H9 (cell line): ENCODE data around the gene COG4. TPM values are rescaled to one million over a fixed set of nuclear protein-coding genes. Genes with fewer than 3 reads are reported as not detected.

Source experiments
- DNase-seq: peaks from one replicate; pipeline ENCODE4 v3.0.0-alpha.2; 2017
- H2AFZ ChIP-seq: one replicate; pipeline ENCODE4 v1.6.1; 2013; ENCODE audit warnings: mild to moderate bottlenecking, low read length, control low read depth, moderate library complexity
- H2AK5ac ChIP-seq: 2 replicates; pipeline ENCODE4 v1.6.1; 2013; ENCODE audit warnings: low read length, control low read depth, mixed read lengths; ENCODE audit not compliant: insufficient read length
- H2BK120ac ChIP-seq: one replicate; pipeline ENCODE4 v1.6.1; 2013; ENCODE audit warnings: low read depth, mild to moderate bottlenecking, low read length, control low read depth, inconsistent platforms; ENCODE audit not compliant: poor library complexity, severe bottlenecking
- H2BK12ac ChIP-seq: 2 replicates; pipeline ENCODE4 v1.6.1; 2013; ENCODE audit warnings: low read length, control low read depth, mixed read lengths, low read depth; ENCODE audit not compliant: insufficient read length
- H2BK15ac ChIP-seq: 2 replicates; pipeline ENCODE4 v1.6.1; 2013; ENCODE audit warnings: low read depth, low read length, control low read depth
- H2BK20ac ChIP-seq: one replicate; pipeline ENCODE4 v1.6.1; 2013; ENCODE audit warnings: low read depth, mild to moderate bottlenecking, low read length, control low read depth, inconsistent platforms; ENCODE audit not compliant: poor library complexity, severe bottlenecking
- H2BK5ac ChIP-seq: 2 replicates; pipeline ENCODE4 v1.6.1; 2013; ENCODE audit warnings: low read length, control low read depth, mixed read lengths; ENCODE audit not compliant: insufficient read length
- H3K14ac ChIP-seq: 2 replicates; pipeline ENCODE4 v1.6.1; 2013; ENCODE audit warnings: low read length, control low read depth; ENCODE audit not compliant: insufficient read depth
- H3K18ac ChIP-seq: 2 replicates; pipeline ENCODE4 v1.6.1; 2013; ENCODE audit warnings: low read depth, mild to moderate bottlenecking, mixed read lengths, low read length, control low read depth; ENCODE audit not compliant: insufficient read length
- H3K23ac ChIP-seq: 2 replicates; pipeline ENCODE4 v1.6.1; 2013; ENCODE audit warnings: low read length, control low read depth, mixed read lengths, low read depth; ENCODE audit not compliant: insufficient read length
- H3K23me2 ChIP-seq: 2 replicates; pipeline ENCODE4 v1.6.1; 2013; ENCODE audit warnings: low read depth, mild to moderate bottlenecking, mixed read lengths, low read length, control low read depth; ENCODE audit not compliant: insufficient read length, poor library complexity, severe bottlenecking
- H3K27ac ChIP-seq: 2 replicates; pipeline ENCODE4 v1.5.1; 2013; ENCODE audit warnings: low read length, control low read depth, mixed read lengths, low read depth; ENCODE audit not compliant: insufficient read length
- H3K27me3 ChIP-seq: 2 replicates; pipeline ENCODE4 v1.6.1; 2013; ENCODE audit warnings: low read length, control low read depth, inconsistent platforms; ENCODE audit not compliant: insufficient read depth
- H3K4ac ChIP-seq: 2 replicates; pipeline ENCODE4 v1.6.1; 2013; ENCODE audit warnings: low read depth, mild to moderate bottlenecking, control low read depth, inconsistent platforms, low read length, moderate library complexity
- H3K4me1 ChIP-seq: 2 replicates; pipeline ENCODE4 v1.6.1; 2013; ENCODE audit warnings: low read length, control low read depth, inconsistent platforms; ENCODE audit not compliant: insufficient read depth
- H3K4me2 ChIP-seq: 2 replicates; pipeline ENCODE4 v1.6.1; 2013; ENCODE audit warnings: low read length, control low read depth, mixed read lengths; ENCODE audit not compliant: insufficient read length, insufficient read depth
- H3K56ac ChIP-seq: 2 replicates; pipeline ENCODE4 v1.6.1; 2013; ENCODE audit warnings: low read depth, mild to moderate bottlenecking, mixed read lengths, low read length, control low read depth; ENCODE audit not compliant: insufficient read length
- H3K79me1 ChIP-seq: 2 replicates; pipeline ENCODE4 v1.6.1; 2013; ENCODE audit warnings: low read depth, mild to moderate bottlenecking, moderate library complexity, low read length, control low read depth, inconsistent platforms; ENCODE audit not compliant: insufficient read depth, poor library complexity, severe bottlenecking
- H3K79me2 ChIP-seq: 2 replicates; pipeline ENCODE4 v1.6.1; 2013; ENCODE audit warnings: low read length, control low read depth, inconsistent platforms; ENCODE audit not compliant: insufficient read depth
- H3K9ac ChIP-seq: 2 replicates; pipeline ENCODE4 v1.6.1; 2013; ENCODE audit warnings: low read length, control low read depth, mixed read lengths; ENCODE audit not compliant: insufficient read length; ENCODE audit errors: extremely low read depth
- H3K9me3 ChIP-seq: one replicate; pipeline ENCODE4 v1.6.1; 2013; ENCODE audit warnings: low read depth, low read length, inconsistent platforms; ENCODE audit not compliant: control insufficient read depth
- H3T11ph ChIP-seq: one replicate; pipeline ENCODE4 v1.6.1; 2013; ENCODE audit warnings: mild to moderate bottlenecking, low read length, control low read depth, inconsistent platforms
- H4K20me1 ChIP-seq: one replicate; pipeline ENCODE4 v1.6.1; 2013; ENCODE audit not compliant: control insufficient read depth, insufficient read length, insufficient read depth
- H4K5ac ChIP-seq: 2 replicates; pipeline ENCODE4 v1.6.1; 2013; ENCODE audit warnings: low read depth, mild to moderate bottlenecking, mixed read lengths, low read length, control low read depth; ENCODE audit not compliant: insufficient read length
- H4K8ac ChIP-seq: replicated peaks from 2 replicates; pipeline ENCODE4 v1.6.1; 2013; ENCODE audit warnings: low read length, control low read depth, mixed read lengths, low read depth; ENCODE audit not compliant: insufficient read length
- H4K91ac ChIP-seq: 2 replicates; pipeline ENCODE4 v1.6.1; 2013; ENCODE audit warnings: low read depth, mild to moderate bottlenecking, moderate library complexity, mixed read lengths, low read length, control low read depth; ENCODE audit not compliant: insufficient read length
- H3K27ac Mint-ChIP-seq, 3 experiments: 2 replicates in 2 of 3; 3 replicates in 1 of 3; pipeline ENCODE4 v1.8.0; 2020 to 2021; ENCODE audit warnings: mixed read lengths in 3 of 3, mild to moderate bottlenecking in 1 of 3, moderate library complexity in 1 of 3
- H3K27me3 Mint-ChIP-seq: 2 replicates; pipeline ENCODE4 v1.8.0; 2021; ENCODE audit warnings: low read depth, mild to moderate bottlenecking, moderate library complexity, mixed read lengths
- H3K36me3 Mint-ChIP-seq, 3 experiments: 2 replicates in 2 of 3; 3 replicates in 1 of 3; pipeline ENCODE4 v1.8.0; 2020 to 2021; ENCODE audit warnings: low read depth in 3 of 3, mixed read lengths in 3 of 3; ENCODE audit not compliant: insufficient read depth in 1 of 3
- H3K4me1 Mint-ChIP-seq, 2 experiments: 2 replicates each; pipeline ENCODE4 v1.8.0; 2020; ENCODE audit warnings: mixed read lengths in 2 of 2
- H3K4me3 Mint-ChIP-seq, 2 experiments: 2 replicates in 1 of 2; 3 replicates in 1 of 2; pipeline ENCODE4 v1.8.0; 2020 to 2021; ENCODE audit warnings: mild to moderate bottlenecking in 2 of 2, mixed read lengths in 2 of 2, moderate library complexity in 1 of 2
- H3K9me3 Mint-ChIP-seq, 2 experiments: 2 replicates in 1 of 2; 3 replicates in 1 of 2; pipeline ENCODE4 v1.8.0; 2020; ENCODE audit warnings: mild to moderate bottlenecking in 2 of 2, mixed read lengths in 2 of 2, moderate library complexity in 1 of 2
- WGBS: extraction: QIAGEN DNeasy Blood & Tissue Kit; methylation state at CpG from one replicate; pipeline ENCODE4 v1.1.7; 2013; ENCODE audit warnings: missing lambda C conversion rate, low lambda C conversion rate, mixed read lengths; ENCODE audit not compliant: insufficient read length; ENCODE audit errors: extremely low coverage; 5-methylcytosine and 5-hydroxymethylcytosine counted together
- total RNA-seq: library from RNA; stranded (reverse); gene quantifications from 2 replicates; pipeline ENCODE4 v1.2.1, GENCODE V29; 2021
- TF ChIP-seq, protein P1 (sequence below): fragments of 200-600 bp; sonication (generic); conservative IDR thresholded peaks from 3 replicates; pipeline ENCODE4 v1.8.0; 2021; ENCODE audit warnings: antibody characterized with exemption, mild to moderate bottlenecking

The COG4 gene
- total RNA-seq, 1 experiment from 2014 or later, result 51.9 TPM

DNA sequence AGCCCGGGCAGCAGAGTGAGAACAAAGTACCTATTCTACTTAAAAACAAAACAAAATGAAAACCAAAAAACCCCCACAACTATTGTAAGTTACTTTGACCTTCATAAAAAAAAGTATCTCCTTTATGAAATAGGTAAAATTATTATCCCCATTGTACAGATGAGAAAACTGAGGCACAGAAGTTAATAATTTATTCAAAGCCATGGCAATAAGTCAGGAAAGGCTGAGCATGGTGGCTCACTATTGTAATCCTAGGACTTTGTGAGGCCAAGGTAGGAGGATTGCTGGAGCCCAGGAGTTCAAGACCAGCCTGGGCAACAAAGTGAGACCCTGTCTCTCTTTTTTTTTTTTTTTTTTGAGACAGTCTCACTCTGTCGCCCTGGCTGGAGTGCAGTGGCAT, 38.5 kb downstream of the COG4 start:
- no peak overlapping the region for H3K18ac ChIP-seq
- H3K4me2 ChIP-seq, result no peak overlapping the region
- no peaks in the 10 kb centered on the region for H3K27me3 ChIP-seq
- H2AK5ac ChIP-seq, result no peak overlapping the region
- Mint-ChIP-seq H3K27ac (no peak overlapping the region; a peak in 1 of 7 replicates), H3K4me3 (no peak overlapping the region), H3K9me3 (no peaks in the 10 kb centered on the region), H3K36me3 (peaks cover 5 to 41% (median 37%) of the 10 kb centered on the region in 3 experiments; a peak in 6 of 7 replicates), H3K4me1 (no peaks in the 10 kb centered on the region), H3K27me3 (no peaks in the 10 kb centered on the region)
- H3K9me3 ChIP-seq, result no peaks in the 10 kb centered on the region
- H4K91ac ChIP-seq, result no peak overlapping the region
- no peaks in the 10 kb centered on the region for H3K79me2 ChIP-seq
- no peaks in the 10 kb centered on the region for H3K79me1 ChIP-seq
- H2BK120ac ChIP-seq, result no peak overlapping the region
- no peaks in the 10 kb centered on the region for H4K20me1 ChIP-seq
- no peak overlapping the region for H3K14ac ChIP-seq
- WGBS, result no CpG with 5 or more reads among the region's 2 CpGs
- H4K8ac ChIP-seq, result no peak overlapping the region
- H2BK5ac ChIP-seq, result no peak overlapping the region
- TF ChIP-seq, protein P1, sequence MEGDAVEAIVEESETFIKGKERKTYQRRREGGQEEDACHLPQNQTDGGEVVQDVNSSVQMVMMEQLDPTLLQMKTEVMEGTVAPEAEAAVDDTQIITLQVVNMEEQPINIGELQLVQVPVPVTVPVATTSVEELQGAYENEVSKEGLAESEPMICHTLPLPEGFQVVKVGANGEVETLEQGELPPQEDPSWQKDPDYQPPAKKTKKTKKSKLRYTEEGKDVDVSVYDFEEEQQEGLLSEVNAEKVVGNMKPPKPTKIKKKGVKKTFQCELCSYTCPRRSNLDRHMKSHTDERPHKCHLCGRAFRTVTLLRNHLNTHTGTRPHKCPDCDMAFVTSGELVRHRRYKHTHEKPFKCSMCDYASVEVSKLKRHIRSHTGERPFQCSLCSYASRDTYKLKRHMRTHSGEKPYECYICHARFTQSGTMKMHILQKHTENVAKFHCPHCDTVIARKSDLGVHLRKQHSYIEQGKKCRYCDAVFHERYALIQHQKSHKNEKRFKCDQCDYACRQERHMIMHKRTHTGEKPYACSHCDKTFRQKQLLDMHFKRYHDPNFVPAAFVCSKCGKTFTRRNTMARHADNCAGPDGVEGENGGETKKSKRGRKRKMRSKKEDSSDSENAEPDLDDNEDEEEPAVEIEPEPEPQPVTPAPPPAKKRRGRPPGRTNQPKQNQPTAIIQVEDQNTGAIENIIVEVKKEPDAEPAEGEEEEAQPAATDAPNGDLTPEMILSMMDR, result no peak
- no peak overlapping the region for H4K5ac ChIP-seq
- H3K27ac ChIP-seq, result no peak overlapping the region
- no peak overlapping the region for H2BK15ac ChIP-seq
- H3K56ac ChIP-seq, result no peak overlapping the region
- H3K23ac ChIP-seq, result no peak overlapping the region
- no peak overlapping the region for H2AFZ ChIP-seq
- H3K9ac ChIP-seq, result no peak overlapping the region
- no peak overlapping the region for H2BK20ac ChIP-seq
- H3K4ac ChIP-seq, result no peak overlapping the region
- H3T11ph ChIP-seq, result no peak overlapping the region
- no peak overlapping the region for H2BK12ac ChIP-seq
- no peaks in the 10 kb centered on the region for H3K23me2 ChIP-seq
- no peaks in the 10 kb centered on the region for H3K4me1 ChIP-seq
- no peak for DNase-seq
